NCI-H2196 (cell line): Measurements from ENCODE around the gene KLHL15.
"Not testable (repeated sequence)": the region's sequence is repeated elsewhere in the genome, so short reads cannot be mapped to it uniquely, and the experiment has no call there.

Experiments used
- DNase-seq: peaks from one replicate; lab custom pipeline; 2025; ENCODE audit not compliant: unreplicated experiment; lab: John Stamatoyannopoulos, UW

Gene KLHL15

GRCh38 chrX:24019448-24019847, 7.5 kb downstream of the KLHL15 start:
- no peak for DNase-seq

GRCh38 chrX:24018809-24019208, 8.2 kb downstream of the KLHL15 start:
- DNase-seq: no peak

GRCh38 chrX:24017674-24018073, 9.3 kb downstream of the KLHL15 start:
- DNase-seq: no peak

- DNase-seq: no peak
Observed at GRCh38 chrX:24014388-24015018, 12.5 kb downstream of the KLHL15 start.

- no peak for DNase-seq
Observed at GRCh38 chrX:24012266-24012665, 14.7 kb downstream of the KLHL15 start.

- no peak for DNase-seq
Observed at GRCh38 chrX:24005867-24006266, 21.1 kb downstream of the KLHL15 start.

GRCh38 chrX:24005028-24005427, 22.0 kb downstream of the KLHL15 start:
- DNase-seq: no peak

DNA sequence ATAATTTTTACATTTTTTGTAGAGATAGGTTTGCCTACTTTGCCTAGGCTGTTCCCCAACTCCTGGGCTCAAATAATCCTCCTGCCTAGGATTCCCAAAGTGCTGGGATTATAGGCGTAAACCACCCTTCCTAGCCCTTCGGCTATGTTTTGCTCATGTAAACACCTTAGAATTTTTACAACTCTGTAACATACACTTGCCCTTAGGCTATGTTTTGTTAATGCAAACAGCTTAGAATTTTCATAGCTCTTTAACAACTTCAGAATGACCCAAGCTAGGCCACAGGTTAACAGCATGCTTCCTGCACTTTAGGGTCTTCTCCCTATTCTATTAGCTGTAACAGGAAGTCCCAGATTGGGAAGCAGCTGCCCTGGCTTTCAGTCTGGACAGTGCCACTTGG, 24.2 kb downstream of the KLHL15 start:
- no peak for DNase-seq

GRCh38 chrX:24002167-24002566, 24.8 kb downstream of the KLHL15 start:
- no peak for DNase-seq

- DNase-seq: no peak
Observed at GRCh38 chrX:23999671-24000070, 27.3 kb downstream of the KLHL15 start.

DNA sequence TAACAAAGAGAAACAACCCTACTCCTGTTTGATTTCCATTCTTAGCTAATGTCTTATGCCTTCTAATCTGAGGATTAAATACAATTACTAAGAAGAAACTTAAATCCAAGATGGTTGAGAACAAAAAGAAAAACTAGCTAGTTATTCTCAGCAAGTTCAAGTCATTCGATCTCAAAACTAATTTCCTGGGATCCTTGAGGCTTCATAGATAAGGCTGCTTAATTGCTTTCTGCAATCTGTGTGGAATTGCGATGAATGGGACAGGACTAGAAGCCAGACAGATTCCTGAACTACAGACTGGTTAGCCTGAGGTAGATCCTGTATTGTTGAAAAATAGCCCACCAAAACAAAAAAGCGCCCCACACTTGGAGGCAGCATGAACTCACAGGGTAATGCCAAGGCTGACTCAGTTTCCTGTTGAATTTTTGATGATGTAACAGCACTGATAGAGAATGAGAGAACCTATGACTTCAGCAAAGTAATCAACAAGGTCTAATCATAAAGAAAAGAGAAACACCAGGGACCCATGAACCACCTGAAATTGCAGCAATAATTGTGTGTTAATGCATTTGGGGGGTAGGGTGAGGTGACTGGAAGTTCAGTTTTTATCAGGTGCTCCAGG, 33.9 kb downstream of the KLHL15 start:
- DNase-seq: no peak

DNA sequence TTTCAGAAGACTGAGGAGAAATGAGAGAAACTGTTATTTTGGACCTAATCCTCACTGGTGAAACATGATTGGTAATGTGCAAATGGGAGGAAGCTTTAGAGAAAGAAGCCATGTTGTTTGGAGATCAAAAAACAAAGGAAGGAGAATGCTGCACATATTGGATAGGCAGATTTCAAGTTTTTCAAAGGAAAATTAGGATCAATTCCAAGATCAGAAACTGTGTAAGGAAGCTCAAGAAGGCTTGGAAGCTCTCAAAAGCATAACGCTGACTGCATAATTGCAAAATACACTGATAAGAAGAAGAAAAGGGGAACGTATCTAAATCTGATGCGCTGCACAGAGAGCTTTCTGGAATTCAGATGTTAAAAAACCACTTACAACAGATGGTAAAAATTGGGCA, 34.6 kb downstream of the KLHL15 start:
- no peak for DNase-seq

GRCh38 chrX:23990455-23990854, 36.5 kb downstream of the KLHL15 start:
- DNase-seq: no peak

DNA sequence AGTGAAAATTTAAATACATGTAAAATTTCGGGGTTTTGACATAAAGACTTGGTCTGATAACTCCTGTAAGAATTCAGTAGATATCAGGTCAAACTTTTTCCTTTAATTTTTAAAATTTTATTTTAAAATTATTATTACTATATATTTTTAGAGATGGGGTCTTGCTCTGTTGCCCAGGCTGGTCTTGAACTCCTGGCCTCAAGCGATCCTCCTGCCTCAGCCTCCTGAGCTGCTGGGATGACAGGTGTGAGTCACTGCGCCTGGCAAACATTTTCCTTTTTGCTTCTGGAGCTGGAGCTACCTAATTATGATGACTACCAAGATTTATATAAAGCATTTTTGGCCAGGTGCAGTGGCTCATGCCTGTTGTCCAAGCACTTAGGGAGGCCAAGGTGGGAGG, 37.3 kb downstream of the KLHL15 start:
- no peak for DNase-seq

GRCh38 chrX:23982891-23983290, 44.1 kb downstream of the KLHL15 start:
- no peak for DNase-seq

DNA sequence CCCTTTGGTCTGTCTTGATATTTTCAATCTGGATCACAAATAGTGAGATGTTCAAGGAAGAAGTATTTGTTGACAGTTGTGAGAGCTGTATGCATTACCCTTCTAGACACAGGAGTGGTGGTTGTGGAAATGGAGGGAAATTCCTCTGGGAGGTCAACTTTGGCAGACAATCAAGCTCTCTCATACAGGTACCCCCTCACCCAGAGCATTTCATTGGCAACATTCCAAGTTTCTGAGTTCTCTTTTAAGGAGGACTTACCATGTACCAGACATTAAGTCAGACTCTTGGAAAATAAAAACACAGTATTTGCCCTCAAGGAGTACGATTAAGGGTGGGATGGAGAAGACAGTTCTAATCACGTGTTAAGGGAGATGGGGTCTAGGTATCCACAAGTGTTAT, 45.3 kb downstream of the KLHL15 start:
- no peak for DNase-seq

- DNase-seq: no peak
Observed at GRCh38 chrX:23981222-23981621, 45.8 kb downstream of the KLHL15 start.

DNA sequence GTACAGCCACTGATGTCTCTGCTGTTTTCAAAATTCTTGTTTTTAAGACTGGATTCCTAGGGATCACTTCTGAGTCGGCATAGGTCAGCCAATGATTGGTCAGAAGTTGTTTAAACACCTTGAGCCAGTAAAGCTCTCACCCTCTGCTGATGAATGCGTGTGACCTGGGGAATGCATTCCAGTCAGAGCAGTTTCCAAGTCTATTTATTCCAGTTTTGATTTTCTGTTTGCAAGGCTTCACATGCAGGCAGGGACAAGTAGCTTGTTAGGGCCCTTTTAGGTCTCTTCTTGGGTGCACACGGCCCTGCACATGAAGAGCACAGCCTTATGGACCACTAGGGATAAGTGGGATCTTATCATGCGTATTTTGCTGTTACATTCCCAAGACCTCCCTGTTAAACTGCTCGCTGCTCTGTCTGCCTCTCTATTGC, 47.0 kb downstream of the KLHL15 start:
- no peak for DNase-seq

DNA sequence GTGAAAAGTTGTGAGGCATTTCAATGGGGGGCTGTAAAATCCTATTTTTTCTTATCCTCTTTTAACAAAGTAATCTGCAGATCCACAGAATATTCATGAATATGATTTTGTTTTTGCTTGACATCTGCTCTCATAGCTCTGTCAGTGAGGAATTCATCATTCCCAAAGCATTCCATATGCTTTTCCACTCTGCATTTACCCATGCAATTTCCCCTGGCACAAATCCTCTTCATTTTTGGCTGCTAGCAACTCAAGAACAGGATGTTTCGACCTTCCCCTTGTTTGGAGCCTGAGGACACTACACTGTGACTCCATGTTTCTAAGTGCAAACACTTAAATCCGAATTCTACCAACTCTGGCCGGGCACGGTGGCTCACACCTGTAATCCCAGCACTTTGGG, 48.5 kb downstream of the KLHL15 start:
- DNase-seq: no peak

GRCh38 chrX:23965630-23966029, 61.4 kb downstream of the KLHL15 start:
- DNase-seq: not testable (repeated sequence)

GRCh38 chrX:23964191-23964590, 62.8 kb downstream of the KLHL15 start:
- no peak for DNase-seq

GRCh38 chrX:23959781-23960180, 67.2 kb downstream of the KLHL15 start:
- DNase-seq: no peak

DNA sequence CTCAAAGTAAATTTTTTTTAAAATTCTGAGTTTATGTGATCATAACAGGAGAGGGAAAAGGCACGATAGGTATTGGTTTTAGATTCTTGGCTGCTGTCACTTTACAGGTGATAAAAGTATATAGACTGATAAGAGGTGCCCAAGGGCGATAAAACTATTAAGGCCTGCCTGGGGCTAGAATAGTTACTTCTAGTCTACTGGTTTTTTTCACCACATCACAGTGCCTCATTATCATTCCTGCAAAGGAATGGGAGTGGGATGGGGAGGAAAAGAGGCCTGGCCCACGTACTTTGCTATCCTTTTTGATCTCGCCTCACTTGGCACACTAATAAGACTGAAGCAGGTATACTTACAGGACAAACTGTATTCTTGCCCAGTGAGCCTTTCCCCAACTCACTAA, 72.6 kb downstream of the KLHL15 start:
- no peak for DNase-seq
